Activated naive CD4-positive, alpha-beta T cell treated with anti-CD3 and anti-CD28 coated beads, Interleukin-2, amount 10 ng/mL, durations not matched to agents 7 days and 5 days (primary cell): Measurements from ENCODE around the gene DAZAP2.
A peak's percentile ranks its signal among the peaks of the same experiment; 100 is the strongest.
"Not testable (repeated sequence)": the region's sequence is repeated elsewhere in the genome, so short reads cannot be mapped to it uniquely, and the experiment has no call there.

ENCODE experiments used
- CTCF ChIA-PET: fragments of 350-600 bp; sonication (Branson Sonifier 250); formaldehyde crosslinking; loops from one replicate; lab custom pipeline; 2021; ENCODE audit warnings: antibody characterized with exemption; lab: Charles Lee
- DNase-seq: peaks from one replicate; pipeline ENCODE4 v3.0.0-alpha.2; 2020
- H3K27ac Mint-ChIP-seq: one replicate; pipeline ENCODE4 v1.8.0; 2021; ENCODE audit warnings: mild to moderate bottlenecking, moderate library complexity, mixed read lengths
- H3K27me3 Mint-ChIP-seq: one replicate; pipeline ENCODE4 v1.8.0; 2021; ENCODE audit warnings: mild to moderate bottlenecking, mixed read lengths
- H3K36me3 Mint-ChIP-seq: one replicate; pipeline ENCODE4 v1.8.0; 2021; ENCODE audit warnings: mixed read lengths
- H3K4me1 Mint-ChIP-seq: one replicate; pipeline ENCODE4 v1.8.0; 2021; ENCODE audit warnings: mixed read lengths
- H3K4me3 Mint-ChIP-seq: one replicate; pipeline ENCODE4 v1.8.0; 2021; ENCODE audit warnings: mild to moderate bottlenecking, moderate library complexity, mixed read lengths
- H3K9me3 Mint-ChIP-seq: one replicate; pipeline ENCODE4 v1.8.0; 2021; ENCODE audit warnings: mixed read lengths

The DAZAP2 gene

DNA sequence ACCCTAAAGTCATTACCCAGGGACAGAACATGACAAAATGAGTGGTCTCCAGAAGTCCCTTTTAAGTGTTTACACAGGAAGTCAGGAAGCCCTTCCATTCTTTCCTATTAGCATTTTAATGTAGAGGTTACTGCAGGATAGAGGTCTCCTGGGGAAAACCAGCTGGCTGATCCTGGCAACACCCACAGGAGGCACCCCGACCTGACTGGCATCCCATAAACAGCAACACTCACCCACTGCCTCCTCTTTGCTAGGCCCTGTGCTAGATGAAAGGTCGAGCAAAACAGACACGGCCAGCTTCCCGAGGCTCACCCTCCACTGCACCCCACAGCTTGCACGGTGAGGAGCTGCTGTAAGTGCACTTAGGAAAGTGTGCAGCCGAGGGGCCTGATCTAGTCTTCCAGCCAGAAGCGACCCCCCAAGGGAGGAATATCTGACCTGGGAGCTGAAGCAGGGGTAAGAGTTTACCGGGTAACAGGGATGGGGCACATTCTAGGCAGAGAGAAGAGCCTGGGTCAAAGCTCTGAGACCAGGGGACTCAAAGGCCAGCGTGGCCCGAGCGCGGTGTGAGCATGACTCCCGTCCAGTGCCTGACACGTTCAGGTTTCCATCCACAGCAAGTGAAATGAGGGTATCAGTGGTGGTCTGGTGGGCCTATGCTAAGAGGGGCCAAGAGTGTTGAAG is 9.0 kb downstream of the DAZAP2 start:
- Mint-ChIP-seq H3K4me3 (no peak overlapping the region), H3K36me3 (peaks cover 39% of the 10 kb centered on the region), H3K4me1 (peaks cover 46% of the 10 kb centered on the region), H3K9me3 (no peaks in the 10 kb centered on the region), H3K27me3 (no peaks in the 10 kb centered on the region), H3K27ac (peak overlapping the region; percentile 74)
- no peak for DNase-seq
- CTCF ChIA-PET = interaction anchor here (0.8 kb wide), 1 partner anchor 104 kb away, joined by 3 read pairs; no protein-coding TSS in a partner anchor

DNA sequence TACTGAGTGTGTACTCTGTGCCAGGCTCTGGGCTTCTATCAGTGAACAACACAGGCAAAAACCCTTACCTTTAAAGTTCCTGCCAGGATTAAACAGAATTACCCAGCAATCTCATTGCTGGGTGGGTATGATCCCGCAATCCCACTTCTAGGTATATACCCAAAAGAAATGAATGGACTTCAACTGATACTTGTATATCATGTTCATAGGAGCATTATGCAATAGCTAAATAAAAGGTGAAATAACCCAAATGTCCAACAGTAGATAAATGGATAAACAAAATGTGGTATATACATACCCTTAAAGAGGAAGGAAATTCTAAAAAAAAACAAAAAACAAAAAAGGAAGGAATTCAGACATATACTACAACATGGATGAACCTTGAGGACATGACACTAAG is 14.7 kb downstream of the DAZAP2 start:
- no peak for DNase-seq
- H3K4me3 Mint-ChIP-seq = no peak overlapping the region
- CTCF ChIA-PET = interaction anchor here (0.9 to 3.1 kb wide), 16 partner anchors 10 to 486 kb away, joined by 3 to 34 read pairs (median 4); partner anchors contain the start of genes DAZAP2 and SMAGP

DNA sequence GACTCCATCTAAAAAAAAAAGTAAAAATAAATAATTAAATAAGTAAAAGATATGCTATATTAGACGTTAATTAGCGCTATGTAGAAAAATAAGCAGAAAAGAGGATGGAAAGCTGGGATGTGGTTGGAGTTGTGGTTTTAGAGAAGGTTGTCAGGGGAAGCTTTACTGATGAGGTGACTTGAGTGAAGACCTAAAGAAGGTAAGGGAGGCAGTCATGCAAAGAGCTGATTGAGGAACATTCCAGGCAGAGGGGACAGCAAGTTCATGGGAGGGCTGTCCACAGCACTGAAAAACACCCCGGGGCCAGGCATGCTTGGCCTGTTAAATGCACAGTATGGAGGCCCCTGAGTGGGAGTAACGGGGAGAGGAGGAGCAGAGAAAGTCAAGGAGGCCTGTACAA is 15.9 kb downstream of the DAZAP2 start:
- Mint-ChIP-seq H3K4me1 (peaks cover 3% of the 10 kb centered on the region), H3K27me3 (no peaks in the 10 kb centered on the region), H3K4me3 (no peak overlapping the region), H3K9me3 (no peaks in the 10 kb centered on the region), H3K27ac (no peak overlapping the region), H3K36me3 (peaks cover 2% of the 10 kb centered on the region)
- no peak for DNase-seq
- CTCF ChIA-PET = interaction anchor here (0.9 kb wide), 1 partner anchor 87 kb away, joined by 5 read pairs; no protein-coding TSS in a partner anchor

More for the DNA sequence above, 14.7 kb downstream of the DAZAP2 start:
- H3K36me3 Mint-ChIP-seq = peaks cover 5% of the 10 kb centered on the region
- H3K9me3 Mint-ChIP-seq = no peaks in the 10 kb centered on the region
- H3K27ac Mint-ChIP-seq = no peak overlapping the region
- H3K27me3 Mint-ChIP-seq = no peaks in the 10 kb centered on the region
- H3K4me1 Mint-ChIP-seq = peaks cover 6% of the 10 kb centered on the region

DNA sequence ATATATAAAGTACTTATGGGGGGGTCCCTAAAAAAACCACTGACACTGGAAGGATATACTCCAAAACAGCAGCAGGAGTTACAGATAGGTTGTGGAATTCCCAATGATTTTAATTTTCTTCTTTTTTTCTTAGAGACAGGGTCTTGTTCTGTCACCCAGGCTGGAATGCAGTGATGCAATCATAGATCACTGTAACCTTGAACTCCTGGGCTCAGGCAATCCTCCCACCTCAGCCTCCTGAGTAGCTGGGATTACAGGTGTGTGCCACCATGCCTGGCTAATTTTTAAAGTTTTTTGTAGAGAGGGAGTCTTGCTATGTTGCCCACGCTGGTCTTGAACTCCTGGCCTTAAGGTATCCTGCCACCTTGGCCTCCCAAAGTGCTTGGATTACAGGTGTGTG is 21.0 kb downstream of the DAZAP2 start:
- CTCF ChIA-PET, H3K9me3 Mint-ChIP-seq, H3K27ac Mint-ChIP-seq, DNase-seq, H3K27me3 Mint-ChIP-seq, H3K36me3 Mint-ChIP-seq, H3K4me3 Mint-ChIP-seq: not testable (repeated sequence)
- H3K4me1 Mint-ChIP-seq = peaks cover 11% of the 10 kb centered on the region

DNA sequence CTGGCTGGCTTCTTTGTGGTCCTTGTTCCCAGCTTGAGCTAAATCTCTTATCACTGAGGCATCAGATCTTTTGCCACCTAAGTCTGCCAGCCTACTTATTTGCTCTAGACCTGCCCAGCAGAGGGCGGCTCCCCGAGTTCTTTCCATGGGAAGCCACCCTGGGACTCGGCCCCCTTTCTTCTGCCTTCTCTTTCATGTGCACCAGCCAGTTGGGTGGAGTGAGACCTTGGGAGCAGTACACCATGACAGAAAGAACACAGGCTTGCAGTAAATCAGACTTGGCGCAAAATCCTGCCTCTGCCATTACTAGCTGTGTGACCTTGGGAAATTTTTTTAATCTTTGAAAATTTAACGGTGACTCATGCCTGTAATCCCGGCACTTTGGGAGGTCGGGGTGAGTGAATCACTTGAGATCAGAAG is 24.1 kb downstream of the DAZAP2 start:
- Mint-ChIP-seq H3K27ac (no peak overlapping the region), H3K4me3 (no peak overlapping the region), H3K4me1 (peaks cover 19% of the 10 kb centered on the region), H3K36me3 (no peaks in the 10 kb centered on the region), H3K27me3 (peaks cover 3% of the 10 kb centered on the region), H3K9me3 (no peaks in the 10 kb centered on the region)
- peak; percentile 46 for DNase-seq
- CTCF ChIA-PET = interaction anchor here (0.6 to 3.8 kb wide), 8 partner anchors 11 to 107 kb away, joined by 3 to 34 read pairs (median 3); no protein-coding TSS in a partner anchor

DNA sequence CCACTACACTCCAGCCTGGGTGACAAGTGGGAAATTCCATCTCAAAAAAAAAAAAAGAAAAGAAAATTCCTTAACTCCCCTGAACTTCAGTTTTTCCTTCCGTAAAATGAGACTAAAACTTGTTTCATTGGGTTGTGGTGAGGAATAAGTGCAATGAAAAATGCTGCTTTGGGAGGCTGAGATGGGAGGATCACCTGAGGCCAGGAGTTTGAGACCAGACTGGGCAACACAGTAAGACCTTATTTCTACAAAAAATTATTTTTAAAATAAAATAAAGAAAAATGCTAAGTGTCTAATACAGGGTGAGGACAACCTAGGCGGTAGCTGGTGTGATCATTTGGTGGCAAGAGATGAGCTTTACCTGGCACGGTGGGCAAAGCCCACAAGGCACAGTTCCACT is 24.7 kb downstream of the DAZAP2 start:
- no peak overlapping the region for H3K27ac Mint-ChIP-seq
- H3K4me1 Mint-ChIP-seq = peaks cover 19% of the 10 kb centered on the region
- no peaks in the 10 kb centered on the region for H3K9me3 Mint-ChIP-seq
- peaks cover 3% of the 10 kb centered on the region for H3K27me3 Mint-ChIP-seq
- CTCF ChIA-PET = interaction anchor here (0.6 to 3.8 kb wide), 6 partner anchors 11 to 233 kb away, joined by 3 to 34 read pairs (median 3); no protein-coding TSS in a partner anchor
- DNase-seq = no peak
- no peak overlapping the region for H3K4me3 Mint-ChIP-seq
- H3K36me3 Mint-ChIP-seq = no peaks in the 10 kb centered on the region

DNA sequence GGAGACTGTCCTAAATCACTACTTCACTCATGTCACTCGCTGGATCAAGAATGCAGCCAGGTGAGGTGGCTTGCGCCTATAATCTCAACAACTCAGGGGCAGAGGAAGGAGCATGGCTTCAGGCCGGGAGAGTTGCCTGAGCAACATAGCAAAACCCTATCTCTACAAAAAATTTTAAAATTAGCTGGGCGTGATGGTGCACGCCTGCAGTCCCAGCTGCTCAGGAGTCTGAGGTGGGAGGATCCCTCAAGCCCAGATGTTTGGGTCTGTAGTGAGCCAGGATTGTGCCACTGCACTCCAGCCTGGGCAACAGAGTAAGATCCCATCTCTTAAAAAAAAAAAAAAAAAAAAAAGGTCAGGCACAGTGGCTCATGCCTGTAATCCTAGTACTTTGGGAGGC is 25.7 kb downstream of the DAZAP2 start:
- Mint-ChIP-seq H3K4me1 (peaks cover 25% of the 10 kb centered on the region), H3K9me3 (no peaks in the 10 kb centered on the region), H3K36me3 (no peaks in the 10 kb centered on the region), H3K27me3 (peaks cover 12% of the 10 kb centered on the region), H3K27ac (no peak overlapping the region), H3K4me3 (no peak overlapping the region)
- no peak for DNase-seq
- CTCF ChIA-PET = interaction anchor here (1.0 to 3.8 kb wide), 3 partner anchors 12 to 77 kb away, joined by 3 to 34 read pairs (median 4); no protein-coding TSS in a partner anchor

DNA sequence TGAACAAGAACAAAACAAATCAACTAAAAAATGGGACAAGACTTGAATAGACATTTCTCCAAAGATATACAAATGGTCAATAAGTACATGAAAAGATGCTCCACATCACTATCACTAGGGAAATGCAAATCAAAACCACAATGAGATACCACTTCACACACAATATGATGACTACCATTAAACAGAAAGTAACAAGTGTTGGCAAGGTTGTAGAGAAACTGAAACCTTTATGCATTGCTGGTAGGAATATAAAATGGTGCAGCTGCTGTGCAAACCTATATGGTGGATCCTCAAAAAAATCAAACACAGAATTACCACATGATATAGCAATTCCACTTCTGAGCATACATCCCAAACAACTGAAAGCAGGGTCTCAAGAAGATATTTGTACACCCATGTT is 26.4 kb downstream of the DAZAP2 start:
- H3K27me3 Mint-ChIP-seq = peaks cover 15% of the 10 kb centered on the region
- H3K27ac Mint-ChIP-seq = no peak overlapping the region
- no peak overlapping the region for H3K4me3 Mint-ChIP-seq
- no peak for DNase-seq
- CTCF ChIA-PET = interaction anchor here (1.1 kb wide), 1 partner anchor 75 kb away, joined by 4 read pairs; no protein-coding TSS in a partner anchor
- peaks cover 27% of the 10 kb centered on the region for H3K4me1 Mint-ChIP-seq
- no peaks in the 10 kb centered on the region for H3K9me3 Mint-ChIP-seq
- H3K36me3 Mint-ChIP-seq = no peaks in the 10 kb centered on the region

DNA sequence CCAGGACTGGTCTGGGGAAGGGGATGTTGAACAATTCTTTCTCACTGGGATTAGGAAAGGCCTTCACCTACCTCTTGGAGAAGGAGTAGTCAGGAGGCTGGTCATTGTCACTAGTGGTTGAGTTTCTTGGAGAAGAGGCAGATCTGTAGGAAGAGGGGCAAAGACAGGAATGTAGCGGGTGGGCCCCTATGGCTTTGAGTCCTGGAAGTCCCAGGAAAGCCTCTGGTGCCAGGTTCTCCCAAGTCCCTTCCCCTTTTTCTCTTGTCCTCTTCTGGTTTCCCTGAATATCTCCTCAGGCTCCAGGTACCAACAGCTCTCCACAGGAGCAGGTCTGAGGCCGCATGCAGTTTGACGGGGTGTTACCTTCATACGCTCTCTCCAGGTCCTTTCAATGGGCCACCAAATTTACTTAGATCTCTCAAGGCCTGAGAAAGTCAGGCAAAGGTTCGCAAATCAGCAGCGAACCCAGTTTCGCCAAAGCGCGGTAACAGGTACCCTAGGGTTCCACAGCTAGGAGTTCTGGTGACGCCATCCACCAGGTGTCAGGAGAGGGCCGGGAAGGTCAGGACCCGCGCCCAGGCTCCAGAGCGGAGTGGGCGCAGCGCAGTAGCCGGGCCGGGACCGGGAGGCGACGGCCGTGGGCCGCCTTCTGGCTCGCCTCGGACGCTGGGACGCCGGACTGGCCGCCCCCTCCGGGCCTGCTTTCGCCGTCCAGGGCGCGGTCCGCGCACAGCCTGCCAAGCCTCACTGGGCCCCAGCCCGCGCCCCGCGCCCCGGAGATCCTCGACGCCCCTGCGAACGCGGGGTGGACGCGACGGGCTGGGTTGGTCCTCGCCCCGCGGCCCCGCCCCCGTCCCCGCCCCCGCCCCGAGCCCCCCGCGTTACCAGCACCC is 30.8 kb downstream of the DAZAP2 start:
- Mint-ChIP-seq H3K27me3 (peaks cover 41% of the 10 kb centered on the region), H3K4me1 (peaks cover 29% of the 10 kb centered on the region), H3K27ac (peak overlapping the region; percentile 42), H3K4me3 (peak overlapping the region; percentile 79), H3K9me3 (no peaks in the 10 kb centered on the region), H3K36me3 (no peaks in the 10 kb centered on the region)
- CTCF ChIA-PET = interaction anchor here (0.7 to 2.7 kb wide), 9 partner anchors 17 to 226 kb away, joined by 3 to 78 read pairs (median 6); partner anchors contain the start of genes BIN2 and POU6F1
- DNase-seq = peak; percentile 72

DNA sequence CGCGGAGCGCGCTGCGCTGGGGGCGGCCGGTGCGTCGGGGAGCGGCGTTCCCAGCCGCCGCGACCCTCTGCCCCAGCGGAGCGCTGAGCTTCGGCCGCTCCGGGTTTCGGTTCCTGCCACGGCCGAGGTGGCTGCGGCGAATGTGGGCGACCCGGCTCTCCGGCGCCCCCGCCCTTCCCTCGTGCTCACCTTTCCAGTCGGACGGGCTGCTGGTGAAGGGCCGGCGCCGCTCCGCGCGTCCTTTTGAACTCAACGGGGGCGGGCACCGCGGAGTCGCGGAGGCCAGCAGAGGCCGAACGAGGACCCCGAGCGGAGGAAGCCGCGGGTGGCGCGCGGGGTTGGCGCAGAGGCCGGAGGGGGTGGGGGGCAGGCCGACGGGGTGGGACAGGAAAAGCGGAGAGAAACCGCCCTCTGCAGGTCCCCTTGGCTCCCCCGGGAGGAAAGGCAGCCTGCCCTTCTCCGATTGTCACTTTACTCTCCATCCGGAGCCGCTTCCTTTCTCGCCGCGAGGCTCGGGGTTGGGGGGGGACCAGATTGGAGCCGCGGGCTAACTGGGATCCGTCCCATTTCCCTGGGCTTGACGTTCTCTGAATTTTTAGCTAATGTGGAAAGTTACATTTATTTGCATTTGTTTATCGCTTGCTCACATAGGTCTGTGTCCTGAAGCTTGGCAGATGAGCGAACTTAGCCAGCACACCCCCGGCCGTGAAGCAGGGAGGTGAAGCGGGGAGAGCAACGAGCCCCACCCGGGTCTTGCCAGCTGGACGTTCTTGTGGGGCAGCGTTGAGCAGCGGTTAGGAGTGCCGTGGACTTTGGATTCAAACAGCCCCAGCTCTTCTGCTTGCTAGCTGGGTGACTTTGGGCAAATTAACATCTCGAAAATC is 31.7 kb downstream of the DAZAP2 start, which contains the start of gene SMAGP:
TSS of gene SMAGP (minus strand) at position 349 of the 884 bp plus-strand sequence. CDS start 1,137 bp downstream, outside the sequence.
- peak within 1 kb of the TSS; percentile 90 for H3K4me3 Mint-ChIP-seq
- no peaks in the 10 kb centered on the region for H3K9me3 Mint-ChIP-seq
- peak within 1 kb of the TSS; percentile 42 for H3K27ac Mint-ChIP-seq
- H3K27me3 Mint-ChIP-seq = peaks cover 41% of the 10 kb centered on the region
- DNase-seq = peak; percentile 70
- CTCF ChIA-PET = interaction anchor here (0.8 to 2.7 kb wide), 12 partner anchors 9 to 85 kb away, joined by 3 to 78 read pairs (median 4); partner anchors contain the start of gene POU6F1
- H3K36me3 Mint-ChIP-seq = no peaks in the 10 kb centered on the region
- peaks cover 23% of the 10 kb centered on the region for H3K4me1 Mint-ChIP-seq

DNA sequence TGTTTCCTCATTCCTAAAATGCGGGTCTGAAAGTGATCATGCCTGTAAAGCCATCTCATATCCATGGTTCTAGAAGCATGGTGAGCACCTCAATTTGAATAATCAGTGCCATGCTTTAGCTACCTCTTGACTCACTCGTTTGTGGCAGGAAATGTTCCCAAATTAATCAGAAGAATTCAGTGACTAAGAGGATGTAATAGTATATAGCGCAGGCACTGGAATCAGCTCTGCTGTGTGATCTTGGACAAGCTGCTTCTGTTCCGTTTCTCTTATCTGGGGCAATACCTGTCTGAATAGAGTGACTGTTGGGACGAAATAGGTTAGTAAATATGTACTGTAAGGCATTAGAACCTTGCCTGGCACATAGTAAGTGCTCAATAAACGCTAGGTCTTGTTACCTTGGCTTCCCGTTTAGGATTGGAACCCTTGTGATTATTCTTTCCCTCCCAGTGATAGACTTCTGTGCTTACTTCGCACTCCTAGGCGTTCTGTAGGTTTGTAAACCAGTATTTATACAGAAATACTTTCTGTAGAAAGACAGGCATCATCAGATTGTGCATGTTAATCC is 32.4 kb downstream of the DAZAP2 start:
- Mint-ChIP-seq H3K36me3 (no peaks in the 10 kb centered on the region), H3K27ac (no peak overlapping the region), H3K27me3 (peaks cover 41% of the 10 kb centered on the region), H3K4me3 (peak overlapping the region; percentile 90), H3K9me3 (no peaks in the 10 kb centered on the region), H3K4me1 (peaks cover 19% of the 10 kb centered on the region)
- no peak for DNase-seq
- CTCF ChIA-PET = interaction anchor here (0.8 to 2.7 kb wide), 10 partner anchors 9 to 84 kb away, joined by 3 to 78 read pairs (median 4); partner anchors contain the start of gene POU6F1

DNA sequence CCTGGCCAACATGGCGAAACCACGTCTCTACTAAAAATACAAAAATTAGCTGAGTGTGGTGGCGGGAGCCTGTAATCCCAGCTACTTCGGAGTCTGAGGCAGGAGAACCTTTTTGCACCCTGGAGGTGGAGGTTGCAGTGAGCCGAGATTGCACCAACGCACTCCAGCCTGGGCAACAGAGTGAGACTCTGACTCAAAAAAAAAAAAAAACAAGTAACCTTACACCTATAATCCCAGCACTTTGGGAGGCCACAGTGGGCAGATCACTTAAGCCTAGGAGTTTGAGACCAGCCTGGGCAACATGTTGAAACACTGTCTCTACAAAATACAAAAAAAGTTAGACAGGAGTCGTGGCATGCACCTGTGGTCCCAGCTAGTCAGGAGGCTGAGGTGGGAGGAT is 34.2 kb downstream of the DAZAP2 start:
- H3K27ac Mint-ChIP-seq, H3K36me3 Mint-ChIP-seq, H3K9me3 Mint-ChIP-seq, H3K4me3 Mint-ChIP-seq, DNase-seq: not testable (repeated sequence)
- peaks cover 41% of the 10 kb centered on the region for H3K27me3 Mint-ChIP-seq
- peaks cover 19% of the 10 kb centered on the region for H3K4me1 Mint-ChIP-seq
- CTCF ChIA-PET = interaction anchor here (1.4 kb wide), 1 partner anchor 68 kb away, joined by 8 read pairs; no protein-coding TSS in a partner anchor
